Myocyte (in vitro differentiated cells): ENCODE measurements around the gene A2ML1. TPM values are rescaled to one million over a fixed set of nuclear protein-coding genes. Genes with fewer than 3 reads are reported as not detected.
"Not testable (repeated sequence)": the region's sequence is repeated elsewhere in the genome, so short reads cannot be mapped to it uniquely, and the experiment has no call there.

ENCODE experiments used
- DNase-seq: peaks from one replicate; pipeline ENCODE4 v3.0.0-alpha.2; 2012; ENCODE audit warnings: low read depth
- total RNA-seq: library from RNA; depleted of rRNA; stranded (reverse); fragments of >200 nt; gene quantifications from 2 replicates; pipeline ENCODE4 v1.2.3, GENCODE V29; 2014

A2ML1 gene
- total RNA-seq, 1 donor from 2014 or later, result not detected

- DNase-seq, result no peak
Measured at GRCh38 chr12:8847435-8847834, 25.0 kb downstream of the A2ML1 start.

DNA sequence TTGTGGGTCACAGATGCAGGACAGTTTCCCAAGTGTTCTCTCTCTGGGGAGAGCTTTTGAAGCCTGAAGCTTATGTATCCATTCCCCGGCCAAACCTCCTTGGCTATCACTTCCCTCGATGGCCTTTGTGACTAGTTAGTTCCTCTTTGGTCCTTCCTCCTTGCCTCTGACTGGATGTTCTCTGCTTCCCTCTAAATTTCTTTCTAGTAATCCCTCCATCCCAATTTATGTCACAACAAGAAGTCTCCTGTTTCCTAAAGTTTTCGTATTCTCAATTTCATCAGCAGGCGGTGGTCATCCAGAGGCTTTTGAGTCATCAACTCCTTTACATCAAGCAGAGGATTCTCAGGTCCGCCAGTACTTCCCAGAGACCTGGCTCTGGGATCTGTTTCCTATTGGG lies 27.5 kb downstream of the A2ML1 start:
- DNase-seq, result no peak

- no peak for DNase-seq
Measured at GRCh38 chr12:8852119-8852518, 29.7 kb downstream of the A2ML1 start.

DNA sequence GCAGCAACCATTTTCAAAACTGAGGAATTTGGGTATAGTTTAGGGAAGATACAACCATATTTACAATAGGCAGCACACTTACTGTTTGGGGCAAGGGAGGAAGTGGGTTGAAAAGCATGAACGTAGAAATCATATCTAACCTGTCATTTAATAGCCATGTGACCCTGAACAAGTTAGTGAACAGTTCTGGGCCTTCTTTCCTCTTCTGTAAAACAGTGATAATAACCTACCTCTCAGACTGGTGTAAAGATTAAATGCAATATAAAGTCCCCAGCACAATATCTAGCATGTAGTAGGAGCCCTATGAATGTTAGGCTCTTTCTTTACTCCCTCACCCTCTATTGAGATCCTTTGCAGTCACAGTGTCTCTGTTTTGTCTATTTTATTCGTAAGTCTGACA lies 33.5 kb downstream of the A2ML1 start:
- no peak for DNase-seq

GRCh38 chr12:8859448-8859847 lies 37.0 kb downstream of the A2ML1 start:
- DNase-seq, result not testable (repeated sequence)

DNA sequence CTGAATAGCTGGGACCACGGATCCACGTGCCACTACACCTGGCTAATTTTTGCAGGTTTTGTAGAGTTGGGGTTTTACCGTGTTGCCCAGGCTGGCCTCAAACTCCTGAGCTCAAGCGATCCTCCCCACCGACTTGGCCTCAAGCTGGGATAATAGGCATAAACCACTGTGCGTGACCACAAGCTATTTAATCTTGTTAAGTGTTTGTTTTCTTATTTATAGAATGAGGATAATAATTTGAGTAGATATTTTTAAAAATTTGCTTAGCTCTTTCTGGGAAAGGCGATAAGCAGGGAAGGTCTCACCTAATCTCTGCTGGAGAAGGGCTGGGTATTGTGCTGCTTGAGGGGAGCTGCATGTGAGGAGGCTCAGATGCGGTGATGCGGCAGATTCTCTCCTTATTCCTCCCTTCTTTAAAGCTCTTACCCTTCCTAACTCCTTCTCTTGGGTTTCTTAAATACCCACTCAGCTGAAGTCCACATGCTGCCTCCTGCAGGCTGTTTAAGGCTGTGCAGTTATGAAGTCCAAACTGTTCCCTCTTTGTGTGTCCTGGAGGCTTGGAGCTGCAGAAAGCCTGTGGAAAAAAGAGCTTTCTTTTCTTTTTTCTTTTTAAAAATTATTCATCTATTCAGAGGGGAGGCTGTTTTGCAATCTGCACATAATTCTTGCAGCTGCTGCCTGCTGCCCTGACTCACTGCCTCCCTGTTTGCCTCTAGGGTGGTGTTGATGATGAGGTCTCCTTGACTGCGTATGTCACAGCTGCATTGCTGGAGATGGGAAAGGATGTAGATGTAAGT lies 37.9 kb downstream of the A2ML1 start:
- peak; percentile 73 for DNase-seq

DNA sequence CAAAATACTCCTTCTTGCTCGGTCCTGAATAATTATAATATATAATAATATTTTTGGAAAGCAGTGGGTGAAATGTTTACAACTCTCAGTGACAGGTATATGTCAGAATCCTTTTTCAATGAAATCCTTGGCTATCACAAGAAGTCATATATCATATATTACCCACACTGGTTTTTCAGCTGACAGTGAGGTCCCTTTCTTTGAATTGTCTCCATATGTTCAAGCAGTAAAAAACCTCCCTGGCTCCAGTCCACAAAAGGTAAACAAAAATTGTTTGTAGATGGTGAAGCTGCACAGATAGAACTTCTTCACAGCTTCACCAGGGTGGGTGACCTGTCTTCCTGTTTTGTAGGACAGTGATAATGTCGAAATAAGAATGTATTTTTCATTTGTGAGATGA lies 44.0 kb downstream of the A2ML1 start:
- no peak for DNase-seq

DNA sequence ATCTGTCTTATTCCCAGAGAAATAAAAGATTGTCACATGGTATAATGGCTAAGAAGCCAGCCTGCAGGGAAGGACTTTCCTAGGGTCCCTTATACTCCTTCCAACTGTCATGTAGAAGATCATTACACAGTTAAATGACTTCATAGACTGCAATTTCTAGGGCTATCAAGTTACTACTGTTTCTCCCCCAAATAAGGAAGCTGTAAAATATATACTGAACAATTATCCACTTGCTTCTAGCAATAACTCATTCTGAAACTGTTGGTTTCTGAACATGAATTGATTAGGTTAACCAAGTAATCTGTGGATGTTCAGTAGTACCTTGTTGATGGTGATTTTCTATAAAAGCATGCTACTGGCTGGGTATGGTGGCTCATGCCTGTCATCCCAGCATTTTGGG lies 44.6 kb downstream of the A2ML1 start:
- DNase-seq, result no peak

- no peak for DNase-seq
Measured at GRCh38 chr12:8867786-8868185, 45.4 kb downstream of the A2ML1 start.

- DNase-seq, result no peak
Measured at GRCh38 chr12:8870586-8870985, 48.2 kb downstream of the A2ML1 start.

DNA sequence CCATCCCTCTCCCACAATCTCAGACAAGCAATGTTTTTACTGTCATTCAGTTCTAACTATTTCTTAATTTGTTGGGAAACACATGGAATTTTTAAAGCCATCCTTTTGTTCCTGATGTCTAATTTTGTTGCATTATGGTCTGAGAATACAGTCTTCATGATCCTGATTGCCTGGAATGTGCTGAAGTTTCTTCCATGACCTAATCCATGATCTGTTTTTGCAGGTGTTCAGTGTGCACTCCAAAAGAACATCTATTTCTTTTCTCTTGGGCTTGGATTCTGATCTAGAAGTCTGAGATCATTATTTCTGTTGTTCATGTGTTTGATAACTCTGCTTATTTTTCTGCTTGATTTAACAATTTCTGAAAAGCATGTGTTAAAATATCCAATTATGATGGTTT lies 48.6 kb downstream of the A2ML1 start:
- no peak for DNase-seq

GRCh38 chr12:8876887-8877286 lies 54.5 kb downstream of the A2ML1 start:
- DNase-seq, result no peak

DNA sequence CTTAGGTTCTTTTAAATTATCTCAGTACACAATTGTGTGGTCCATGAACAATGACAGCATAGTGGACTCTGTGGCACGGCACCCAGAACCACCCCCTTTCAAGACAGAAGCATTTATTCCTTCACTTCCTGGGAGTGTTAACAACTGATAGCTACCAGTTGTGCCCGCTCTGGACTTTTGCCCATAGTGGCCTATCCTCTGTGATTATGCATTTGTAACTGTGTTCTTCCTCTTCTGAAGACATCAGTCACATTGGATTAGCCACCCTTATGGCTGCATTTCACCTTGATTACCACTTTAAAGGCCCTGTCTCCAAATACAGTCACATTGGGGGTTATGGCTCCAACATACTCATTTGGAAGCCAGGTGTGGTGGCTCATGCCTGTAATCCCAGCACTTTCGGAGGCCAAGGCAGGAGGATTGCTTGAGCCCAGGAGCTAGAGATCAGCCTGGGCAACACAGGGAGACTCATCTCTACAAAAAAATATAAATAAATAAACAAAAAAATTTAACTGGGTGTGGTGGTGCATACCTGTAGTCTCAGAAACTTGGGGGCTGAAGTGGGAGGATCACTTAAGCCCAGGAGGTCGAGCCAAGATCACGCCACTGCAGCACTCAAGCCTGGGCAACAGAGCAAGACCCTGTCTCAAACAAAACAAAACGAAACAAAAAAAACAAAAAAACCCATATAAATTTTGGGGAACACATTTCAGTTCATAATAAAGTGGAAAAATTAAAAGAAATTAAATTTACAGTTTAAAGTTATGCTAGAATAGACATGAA lies 64.3 kb downstream of the A2ML1 start:
- DNase-seq, result no peak

DNA sequence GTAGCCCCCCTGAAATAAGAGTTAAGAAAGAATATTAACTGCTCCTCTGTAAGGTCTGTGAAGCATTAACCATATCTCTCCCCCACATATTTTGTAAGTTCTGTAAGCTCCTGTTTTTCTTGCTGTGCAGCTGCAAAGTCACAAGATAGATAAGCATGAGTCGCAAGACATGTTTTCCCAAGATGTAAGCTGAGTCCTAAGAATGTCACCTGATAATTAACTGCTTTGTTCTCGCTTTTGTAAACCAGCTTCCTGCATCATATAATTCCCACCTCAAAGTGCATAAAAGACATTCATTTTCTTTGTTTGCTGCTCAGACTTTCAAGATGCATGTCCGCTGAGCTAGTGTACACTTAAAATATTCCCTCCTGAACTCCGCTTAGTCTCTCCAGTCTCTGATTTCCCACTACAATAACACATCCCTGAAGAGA lies 64.9 kb downstream of the A2ML1 start:
- DNase-seq, result no peak

DNA sequence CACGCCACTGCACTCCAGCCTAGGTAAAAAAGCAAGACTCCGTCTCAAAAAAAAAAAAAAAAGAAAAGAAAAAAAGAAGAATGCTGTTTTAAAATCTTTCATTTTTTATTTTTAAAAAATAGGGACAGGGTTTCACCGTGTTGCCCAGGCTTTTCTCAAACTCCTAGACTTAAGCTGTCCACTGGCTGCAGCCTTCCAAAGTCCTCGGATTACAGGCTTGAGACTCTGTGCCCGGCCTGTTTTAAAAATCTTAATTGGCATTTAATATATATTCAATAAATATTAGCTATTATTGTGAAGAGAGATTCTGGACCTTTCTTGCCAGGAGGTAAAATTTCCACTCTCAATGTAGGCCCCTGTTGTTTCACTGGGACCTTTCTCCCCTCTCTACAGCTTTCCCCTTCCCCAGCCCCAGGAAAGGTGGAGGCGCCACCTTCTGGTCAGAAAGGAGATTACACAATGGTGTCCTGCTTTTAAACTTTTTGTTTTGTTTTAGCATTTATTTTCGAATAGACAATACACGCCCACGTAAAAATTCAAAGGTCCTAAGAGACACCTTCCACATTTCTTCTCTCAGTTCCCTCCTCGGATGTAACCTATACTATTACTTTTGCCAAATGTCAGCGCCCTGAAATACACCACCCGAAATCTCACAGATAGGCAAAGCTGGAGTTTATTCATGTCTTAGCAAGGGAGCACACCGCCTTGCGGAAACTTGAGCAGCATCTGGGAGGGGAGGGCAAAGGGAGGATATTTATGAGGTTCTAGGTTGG lies 68.1 kb downstream of the A2ML1 start:
- peak; percentile 70 for DNase-seq

- DNase-seq, result no peak
Measured at GRCh38 chr12:8891976-8892375, 69.6 kb downstream of the A2ML1 start.

DNA sequence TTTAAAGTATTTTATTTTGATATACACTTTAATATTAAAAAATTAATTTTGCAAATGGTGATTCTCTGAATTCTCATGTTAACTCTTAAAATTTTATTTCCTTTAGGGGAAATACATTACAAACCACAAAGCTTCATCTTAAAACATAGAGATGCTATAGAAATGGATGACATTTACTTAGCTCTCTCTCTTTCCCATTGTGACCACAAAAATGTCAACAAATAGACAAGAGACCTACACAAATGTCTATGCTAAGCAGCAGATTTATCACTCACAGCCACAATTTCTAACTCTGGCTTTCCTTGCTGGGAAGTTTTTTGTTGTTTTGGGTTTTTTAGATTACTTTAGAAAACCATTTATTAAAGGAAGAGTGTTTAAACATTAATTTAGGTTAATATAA lies 72.0 kb downstream of the A2ML1 start:
- DNase-seq, result no peak

- DNase-seq, result no peak
Measured at GRCh38 chr12:8894986-8895385, 72.6 kb downstream of the A2ML1 start.

DNA sequence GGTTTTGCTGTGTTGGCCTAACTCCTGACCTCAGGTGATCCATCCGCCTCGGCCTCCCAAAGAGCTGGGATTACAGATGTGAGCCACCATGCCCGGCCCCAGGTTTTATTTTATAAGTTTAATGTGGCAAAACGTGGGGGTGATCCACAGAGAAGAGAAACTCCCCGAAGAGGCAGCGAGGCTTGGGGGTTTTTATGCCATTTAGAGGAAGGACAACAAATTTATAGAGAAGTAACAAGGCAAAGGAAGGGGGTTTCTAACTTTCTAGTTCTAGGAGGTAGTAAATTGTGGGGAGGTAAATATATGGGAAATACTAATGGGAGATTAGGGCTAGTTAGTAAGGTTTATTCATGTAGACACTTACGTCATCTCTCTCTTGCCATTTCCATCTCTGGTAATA lies 74.7 kb downstream of the A2ML1 start:
- DNase-seq, result no peak

- no peak for DNase-seq
Measured at GRCh38 chr12:8899830-8900229, 77.4 kb downstream of the A2ML1 start.

GRCh38 chr12:8902703-8903102 lies 80.3 kb downstream of the A2ML1 start:
- not testable (repeated sequence) for DNase-seq

DNA sequence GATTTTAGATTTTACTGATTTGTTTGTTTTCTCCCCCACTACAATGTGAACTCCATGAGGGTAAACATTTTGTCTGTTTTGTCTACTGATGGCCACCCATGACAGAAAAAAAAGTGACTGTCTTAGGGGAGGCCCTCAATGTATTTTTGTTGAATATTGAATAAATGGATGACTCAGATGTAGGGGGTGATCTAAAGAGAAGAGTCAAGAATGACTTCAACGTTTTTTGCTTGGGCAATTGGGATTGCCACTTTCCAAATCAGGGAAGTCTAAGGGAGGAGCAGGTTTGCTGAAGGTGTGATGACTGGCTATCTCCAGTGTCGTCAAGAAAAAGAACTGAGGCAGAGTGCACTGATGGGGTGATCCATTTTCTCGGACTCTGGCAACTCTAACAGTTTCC lies 81.2 kb downstream of the A2ML1 start:
- no peak for DNase-seq
